H1 (cell line): ENCODE results near the gene MANEAL. TPM values are rescaled to one million over a fixed set of nuclear protein-coding genes. Genes with fewer than 3 reads are reported as not detected.

ENCODE experiments used
- CTCF ChIA-PET: fragments of 300-600 bp; sonication (Branson Sonifier 250); formaldehyde crosslinking; loops from one replicate; lab custom pipeline; 2021; ENCODE audit not compliant: partially characterized antibody; lab: Charles Lee
- POLR2A ChIA-PET: fragments of 300-600 bp; sonication (Branson Sonifier 250); formaldehyde crosslinking; loops from one replicate; lab custom pipeline; 2021; ENCODE audit warnings: inconsistent platforms; ENCODE audit not compliant: partially characterized antibody; lab: Charles Lee
- DNase-seq, 2 experiments: peaks; one replicate each; pipeline versions ENCODE4 v3.0.0 to v3.0.0-alpha.2; 2010 to 2022; ENCODE audit warnings: low spot score in 2 of 2, low read depth in 1 of 2, mixed read lengths in 1 of 2
- FAIRE-seq: peaks from 2 replicates; lab custom pipeline; 2011; peaks lifted over from hg19 to GRCh38; lab: Jason Lieb, UNC
- H2AFZ ChIP-seq: 2 replicates; pipeline ENCODE4 v1.8.1; 2012; ENCODE audit warnings: low read length, inconsistent platforms
- H2AK5ac ChIP-seq: 2 replicates; pipeline ENCODE4 v1.6.1; 2013; ENCODE audit warnings: low read depth, low read length
- H2BK120ac ChIP-seq: replicated peaks from 2 replicates; pipeline ENCODE3; 2013; ENCODE audit warnings: low read depth, low read length, inconsistent platforms
- H2BK12ac ChIP-seq: 2 replicates; pipeline ENCODE4 v1.6.1; 2013; ENCODE audit warnings: low read depth, low read length
- H2BK15ac ChIP-seq: 2 replicates; pipeline ENCODE4 v1.6.1; 2013; ENCODE audit warnings: low read length
- H2BK20ac ChIP-seq: 2 replicates; pipeline ENCODE4 v1.6.1; 2013; ENCODE audit warnings: low read length
- H2BK5ac ChIP-seq: 2 replicates; pipeline ENCODE4 v1.6.1; 2013; ENCODE audit warnings: low read depth, low read length
- H3K14ac ChIP-seq: 2 replicates; pipeline ENCODE4 v1.6.1; 2013; ENCODE audit warnings: inconsistent platforms; ENCODE audit not compliant: insufficient read length
- H3K18ac ChIP-seq: 2 replicates; pipeline ENCODE4 v1.6.1; 2013; ENCODE audit warnings: low read length; ENCODE audit errors: extremely low read depth
- H3K23ac ChIP-seq: 2 replicates; pipeline ENCODE4 v1.6.1; 2013; ENCODE audit warnings: inconsistent platforms; ENCODE audit not compliant: insufficient read length
- H3K23me2 ChIP-seq: 2 replicates; pipeline ENCODE4 v1.6.1; 2013; ENCODE audit warnings: low read depth, low read length
- H3K27ac ChIP-seq: 2 replicates; pipeline ENCODE4 v1.6.1; 2011; ENCODE audit warnings: low read depth, low read length, inconsistent platforms
- H3K27me3 ChIP-seq, 4 experiments: replicated peaks in 1 of 4; 1 replicate in 1 of 4; 2 replicates in 3 of 4; pipeline versions ENCODE4 v1.6.1 to v1.8.1; 2011 to 2013; ENCODE audit warnings: low read length in 3 of 4, mild to moderate bottlenecking in 3 of 4, inconsistent platforms in 2 of 4, mixed read lengths in 2 of 4, moderate library complexity in 1 of 4; ENCODE audit not compliant: control insufficient read depth in 3 of 4, insufficient read depth in 3 of 4; ENCODE audit errors: extremely low read depth in 1 of 4
- H3K36me3 ChIP-seq, 4 experiments: 2 replicates each; pipeline versions ENCODE4 v1.6.1 to v1.8.1; 2011 to 2013; ENCODE audit warnings: mild to moderate bottlenecking in 4 of 4, low read length in 3 of 4, moderate library complexity in 2 of 4, control low read depth in 1 of 4, inconsistent platforms in 1 of 4; ENCODE audit not compliant: insufficient read depth in 4 of 4, control insufficient read depth in 2 of 4
- H3K4ac ChIP-seq: replicated peaks from 2 replicates; pipeline ENCODE3; 2013; ENCODE audit warnings: low read length, low read depth, mixed read lengths, inconsistent platforms; ENCODE audit not compliant: insufficient read length
- H3K4me1 ChIP-seq, 4 experiments: replicated peaks in 1 of 4; 1 replicate in 1 of 4; 2 replicates in 3 of 4; pipeline versions ENCODE4 v1.6.1 to v1.8.1; 2011 to 2013; ENCODE audit warnings: low read length in 3 of 4, inconsistent platforms in 2 of 4, mixed read lengths in 1 of 4; ENCODE audit not compliant: insufficient read depth in 4 of 4, control insufficient read depth in 3 of 4
- H3K4me2 ChIP-seq, 2 experiments: 2 replicates each; pipeline versions ENCODE4 v1.6.1 to v1.8.1; 2011 to 2013; ENCODE audit warnings: low read depth in 2 of 2, low read length in 2 of 2, control low read depth in 1 of 2, inconsistent platforms in 1 of 2, mild to moderate bottlenecking in 1 of 2; ENCODE audit not compliant: insufficient read depth in 1 of 2
- H3K4me3 ChIP-seq, 4 experiments: fragments of 200-600, 300-600 bp in 1 of 4; sonication (generic), shearing (Covaris generic), sonication (Bioruptor Twin) in 1 of 4; 2 replicates each; pipeline versions ENCODE4 v1.5.1 to v1.8.1; 2011 to 2016; ENCODE audit warnings: low read length in 4 of 4, low read depth in 3 of 4, control low read depth in 2 of 4, inconsistent platforms in 2 of 4, mild to moderate bottlenecking in 2 of 4, mixed read lengths in 1 of 4, moderate library complexity in 1 of 4; ENCODE audit not compliant: insufficient read depth in 2 of 4; ENCODE audit errors: extremely low read depth in 1 of 4
- H3K56ac ChIP-seq: replicated peaks from 2 replicates; pipeline ENCODE3; 2013; ENCODE audit warnings: low read depth, mild to moderate bottlenecking, mixed read lengths, low read length, inconsistent platforms; ENCODE audit not compliant: insufficient read length
- H3K79me1 ChIP-seq: 2 replicates; pipeline ENCODE4 v1.6.1; 2013; ENCODE audit warnings: low read depth, low read length, control low read depth
- H3K79me2 ChIP-seq, 2 experiments: 2 replicates each; pipeline versions ENCODE4 v1.6.1 to v1.8.1; 2012 to 2013; ENCODE audit warnings: low read length in 2 of 2, mild to moderate bottlenecking in 2 of 2, inconsistent platforms in 1 of 2; ENCODE audit not compliant: insufficient read depth in 2 of 2, control insufficient read depth in 1 of 2
- H3K9ac ChIP-seq, 4 experiments: replicated peaks in 1 of 4; 1 replicate in 1 of 4; 2 replicates in 3 of 4; pipeline versions ENCODE4 v1.6.1 to v1.8.1; 2011 to 2013; ENCODE audit warnings: low read depth in 3 of 4, low read length in 3 of 4, control low read depth in 2 of 4, mild to moderate bottlenecking in 2 of 4, moderate library complexity in 2 of 4, inconsistent platforms in 1 of 4; ENCODE audit errors: extremely low read depth in 1 of 4
- H3K9me3 ChIP-seq, 2 experiments: 2 replicates each; pipeline versions ENCODE4 v1.6.1 to v1.8.1; 2012 to 2013; ENCODE audit warnings: mild to moderate bottlenecking in 2 of 2, moderate library complexity in 2 of 2, control low read depth in 1 of 2, inconsistent platforms in 1 of 2, low read depth in 1 of 2, low read length in 1 of 2, mixed read lengths in 1 of 2; ENCODE audit not compliant: insufficient read depth in 2 of 2
- H4K20me1 ChIP-seq, 2 experiments: replicated peaks in 1 of 2; 2 replicates each; pipeline versions ENCODE3 to v1.8.1; 2011 to 2013; ENCODE audit warnings: inconsistent platforms in 2 of 2, low read length in 2 of 2, mild to moderate bottlenecking in 1 of 2; ENCODE audit not compliant: insufficient read depth in 2 of 2, control insufficient read depth in 1 of 2
- H4K5ac ChIP-seq: 2 replicates; pipeline ENCODE4 v1.6.1; 2013; ENCODE audit warnings: low read length, low read depth, mixed read lengths, inconsistent platforms; ENCODE audit not compliant: insufficient read length
- H4K8ac ChIP-seq: 2 replicates; pipeline ENCODE4 v1.8.0; 2013; ENCODE audit warnings: mild to moderate bottlenecking, moderate library complexity, low read length, inconsistent platforms; ENCODE audit not compliant: insufficient read depth; ENCODE audit errors: extremely low read depth
- H4K91ac ChIP-seq: replicated peaks from 2 replicates; pipeline ENCODE3; 2013; ENCODE audit warnings: low read length, mixed read lengths, inconsistent platforms; ENCODE audit not compliant: insufficient read length
- ASH2L ChIP-seq: fragments of 200-600, 300-600 bp; sonication (generic); IDR thresholded peaks from one replicate; pipeline ENCODE4 v1.7.1; 2017; ENCODE audit warnings: low read length
- EZH2 ChIP-seq: fragments of 200-600 bp; sonication (generic); IDR thresholded peaks from 2 replicates; pipeline ENCODE4 v1.7.1; 2012; ENCODE audit warnings: low read depth, mild to moderate bottlenecking, moderate library complexity, low read length, inconsistent platforms; ENCODE audit not compliant: severe bottlenecking
- KDM4A ChIP-seq: IDR thresholded peaks from one replicate; pipeline ENCODE4 v1.7.1; 2012; ENCODE audit warnings: low read depth, mild to moderate bottlenecking, moderate library complexity, low read length, inconsistent platforms; ENCODE audit not compliant: severe bottlenecking
- MAFK ChIP-seq: IDR thresholded peaks from 2 replicates; pipeline ENCODE4 v1.6.1; 2012; ENCODE audit warnings: low read depth, mild to moderate bottlenecking, improper control_type of control experiment, low read length
- MAX ChIP-seq: IDR thresholded peaks from 2 replicates; pipeline ENCODE4 v1.6.1; 2012; ENCODE audit warnings: inconsistent platforms
- NRF1 ChIP-seq: IDR thresholded peaks from 2 replicates; pipeline ENCODE4 v1.6.1; 2011; ENCODE audit warnings: mild to moderate bottlenecking, low read depth, low read length, improper control_type of control experiment
- RXRA ChIP-seq: IDR thresholded peaks from 2 replicates; pipeline ENCODE4 v1.6.1; 2011; ENCODE audit warnings: low read depth, mild to moderate bottlenecking, low read length, moderate library complexity; ENCODE audit not compliant: insufficient read depth
- SAP30 ChIP-seq: fragments of 300-600 bp; sonication (generic); IDR thresholded peaks from 2 replicates; pipeline ENCODE4 v1.7.1; 2012; ENCODE audit warnings: low read length, moderate library complexity, mild to moderate bottlenecking, inconsistent platforms; ENCODE audit not compliant: insufficient read depth, insufficient replicate concordance
- TAF7 ChIP-seq: optimal IDR thresholded peaks from 2 replicates; pipeline ENCODE3; 2011; ENCODE audit warnings: low read depth, mild to moderate bottlenecking, inconsistent platforms, low read length, moderate library complexity, borderline replicate concordance
- WGBS, 2 experiments: shearing (Covaris generic) in 1 of 2; methylation state at CpG; one replicate each; pipeline versions ENCODE4 v1.1.6 to v1.1.7; 2013 to 2015; ENCODE audit warnings: low lambda C conversion rate in 2 of 2, mixed read lengths in 2 of 2, inconsistent platforms in 1 of 2, low coverage in 1 of 2, missing lambda C conversion rate in 1 of 2; ENCODE audit not compliant: insufficient replicate concordance in 2 of 2, insufficient coverage in 1 of 2, insufficient read length in 1 of 2; ENCODE audit errors: extremely low coverage in 1 of 2, missing lambda C conversion rate in 1 of 2; 5-methylcytosine and 5-hydroxymethylcytosine counted together
- polyA plus RNA-seq, 7 experiments: library from polyadenylated mRNA; depleted of rRNA in 3 of 7; stranded (reverse) in 5 of 7; unstranded in 2 of 7; fragments of >200 nt in 5 of 7; fragments of 200-250 nt in 2 of 7; gene quantifications; 1 replicate in 5 of 7; 2 replicates in 1 of 7; 4 replicates in 1 of 7; pipeline versions ENCODE4 v1.2.1 to v1.2.3, GENCODE V29; 2011 to 2013; ENCODE audit warnings: missing spikeins in 2 of 7, mixed read lengths in 2 of 7
- total RNA-seq: library from RNA; stranded (reverse); fragmentation: NEBNext Ultra II Directional; extraction: Animal tissue kit (Norgen Biotek cat#: 25700); gene quantifications from 2 replicates; pipeline ENCODE4 v1.2.1, GENCODE V29; 2021

MANEAL gene
- total and polyA plus RNA-seq, 2 of the 8 experiments (the other 6 are each of a cell fraction or from before 2014, with no cell fraction given): 4.8 to 7.2 TPM

GRCh38 chr1:37808369-37809319, 15.0 kb downstream of the MANEAL start:
- H3K14ac ChIP-seq: no peak overlapping the region
- H3K9ac ChIP-seq: peak overlapping the region; percentile 13 to 73 (median 43); a peak in 5 of 7 replicates
- no peak overlapping the region for H2BK5ac ChIP-seq
- no peak overlapping the region for H3K4ac ChIP-seq
- H3K23ac ChIP-seq: no peak overlapping the region
- H3K27ac ChIP-seq: no peak overlapping the region
- H4K8ac ChIP-seq: peak overlapping the region; percentile 83
- no peak overlapping the region for H3K56ac ChIP-seq
- H3K4me1 ChIP-seq: peaks cover 4 to 14% (median 10%) of the 10 kb centered on the region in 4 experiments; a peak in 6 of 7 replicates
- no peak overlapping the region for H2BK120ac ChIP-seq
- H4K91ac ChIP-seq: no peak overlapping the region
- peaks cover 8% of the 10 kb centered on the region for H3K79me1 ChIP-seq
- peak overlapping the region; percentile 81 to 97 (median 92) for H3K4me3 ChIP-seq
- H3K79me2 ChIP-seq: peaks cover 8 to 15% of the 10 kb centered on the region in 2 experiments
- H2BK12ac ChIP-seq: no peak overlapping the region
- CTCF ChIA-PET: interaction anchor here (1.3 kb wide), 1 partner anchor 114 kb away, joined by 5 read pairs; no protein-coding TSS in a partner anchor
- no peak overlapping the region for H2AK5ac ChIP-seq
- H3K4me2 ChIP-seq: peak overlapping the region; percentile 80
- no peak overlapping the region for H4K5ac ChIP-seq
- no peak overlapping the region for H2BK20ac ChIP-seq
- 5% methylated on average over 27 of the region's 54 CpGs; no CpG with 5 or more reads in 1 of the 2 experiments for WGBS, 2 experiments
- no peaks in the 10 kb centered on the region for H3K9me3 ChIP-seq
- H3K27me3 ChIP-seq: no peaks in the 10 kb centered on the region
- peaks cover 18 to 35% (median 26%) of the 10 kb centered on the region in 4 experiments for H3K36me3 ChIP-seq
- H4K20me1 ChIP-seq: peaks cover 0 to 17% of the 10 kb centered on the region in 2 experiments
- H3K23me2 ChIP-seq: peaks cover 5% of the 10 kb centered on the region; the same call in 1 of the 2 replicates
- H2BK15ac ChIP-seq: no peak overlapping the region
- DNase-seq: peak in 1 of 2 experiments; percentile 84
- no peak overlapping the region for H3K18ac ChIP-seq
- POLR2A ChIA-PET: interaction anchor here (0.6 to 3.5 kb wide), 21 partner anchors 8 to 225 kb away, joined by 3 to 26 read pairs (median 6); partner anchors contain the start of genes CDCA8, EPHA10, INPP5B and MANEAL
- no peak for FAIRE-seq
- H2AFZ ChIP-seq: no peak overlapping the region
- TF ChIP-seq KDM4A (peak; percentile 78), ASH2L (peak; percentile 62), RXRA (no peak), EZH2 (no peak), MAX (peak; percentile 1; the same call in 1 of the 2 replicates), SAP30 (no peak), TAF7 (no peak), MAFK (no peak), NRF1 (peak; percentile 24; the same call in 1 of the 2 replicates)
